GM21529 (cell line): Measurements from ENCODE around the gene RBM20.

Source experiments
- ATAC-seq: cut with Tn5 transposase; IDR thresholded peaks from one replicate; pipeline ENCODE4 v1.9.1; 2021; ENCODE audit not compliant: unreplicated experiment

Gene RBM20

GRCh38 chr10:110671788-110672579 is 27.8 kb downstream of the RBM20 start:
- peak; percentile 99 for ATAC-seq

- ATAC-seq = peak; percentile 31
Measured at GRCh38 chr10:110672580-110672919, 28.4 kb downstream of the RBM20 start.

- no peak for ATAC-seq
Measured at GRCh38 chr10:110676016-110676415, 31.9 kb downstream of the RBM20 start.

- no peak for ATAC-seq
Measured at GRCh38 chr10:110679486-110680272, 35.5 kb downstream of the RBM20 start.

- ATAC-seq = no peak
Measured at GRCh38 chr10:110680273-110681020, 36.3 kb downstream of the RBM20 start.

- ATAC-seq = no peak
Measured at GRCh38 chr10:110681023-110681681, 37.0 kb downstream of the RBM20 start.

- no peak for ATAC-seq
Measured at GRCh38 chr10:110682348-110682747, 38.2 kb downstream of the RBM20 start.

- ATAC-seq = no peak
Measured at GRCh38 chr10:110684800-110685446, 40.8 kb downstream of the RBM20 start.

- ATAC-seq = no peak
Measured at GRCh38 chr10:110686047-110686446, 41.9 kb downstream of the RBM20 start.

GRCh38 chr10:110686949-110687348 is 42.8 kb downstream of the RBM20 start:
- ATAC-seq = no peak

GRCh38 chr10:110687400-110687799 is 43.3 kb downstream of the RBM20 start:
- no peak for ATAC-seq

- ATAC-seq = no peak
Measured at GRCh38 chr10:110691139-110691538, 47.0 kb downstream of the RBM20 start.

- ATAC-seq = no peak
Measured at GRCh38 chr10:110694263-110694662, 50.1 kb downstream of the RBM20 start.

- no peak for ATAC-seq
Measured at GRCh38 chr10:110694820-110695538, 50.8 kb downstream of the RBM20 start.

GRCh38 chr10:110695539-110695886 is 51.4 kb downstream of the RBM20 start:
- ATAC-seq = no peak

- no peak for ATAC-seq
Measured at GRCh38 chr10:110696436-110696835, 52.3 kb downstream of the RBM20 start.

- no peak for ATAC-seq
Measured at GRCh38 chr10:110698340-110698739, 54.2 kb downstream of the RBM20 start.

GRCh38 chr10:110698782-110699201 is 54.7 kb downstream of the RBM20 start:
- no peak for ATAC-seq

GRCh38 chr10:110699859-110700468 is 55.8 kb downstream of the RBM20 start:
- no peak for ATAC-seq
